ENCODE measurements around the gene PHACTR3. TPM values are rescaled to one million over a fixed set of nuclear protein-coding genes. Genes with fewer than 3 reads are reported as not detected.

The PHACTR3 gene
- total RNA-seq, 1 experiment from 2014 or later: not detected

GRCh38 chr20:59802471-59803221 is 198.3 kb downstream of the PHACTR3 start:
- Histone ChIP-seq H3K36me3 (no peaks in the 10 kb centered on the region), H3K9me3 (peaks cover 9% of the 10 kb centered on the region; the same call in 1 of the 2 replicates)

GRCh38 chr20:59804347-59804746 is 200.0 kb downstream of the PHACTR3 start:
- DNase-seq: no peak
- Histone ChIP-seq H3K27me3 (no peaks in the 10 kb centered on the region), H3K9me3 (peaks cover 9% of the 10 kb centered on the region; the same call in 1 of the 2 replicates), H3K4me3 (no peak overlapping the region), H3K36me3 (no peaks in the 10 kb centered on the region)

More at GRCh38 chr20:59802471-59803221, 198.3 kb downstream of the PHACTR3 start:
- Histone ChIP-seq H3K27me3 (no peaks in the 10 kb centered on the region), H3K4me3 (no peak overlapping the region)
- DNase-seq: no peak

GRCh38 chr20:59804871-59805665 is 200.7 kb downstream of the PHACTR3 start:
- Histone ChIP-seq H3K36me3 (no peaks in the 10 kb centered on the region), H3K9me3 (peaks cover 8% of the 10 kb centered on the region; the same call in 1 of the 2 replicates), H3K4me3 (no peak overlapping the region), H3K27me3 (no peaks in the 10 kb centered on the region)
- no peak for DNase-seq

GRCh38 chr20:59805786-59806577 is 201.6 kb downstream of the PHACTR3 start:
- Histone ChIP-seq H3K36me3 (no peaks in the 10 kb centered on the region), H3K4me3 (no peak overlapping the region), H3K9me3 (0 out of 2 replicates have a peak, but pooled peaks cover 2% of the 10 kb centered on the region), H3K27me3 (no peaks in the 10 kb centered on the region)
- no peak for DNase-seq

- DNase-seq: no peak
- Histone ChIP-seq H3K9me3 (no peaks in the 10 kb centered on the region), H3K4me3 (no peak overlapping the region), H3K27me3 (no peaks in the 10 kb centered on the region), H3K36me3 (no peaks in the 10 kb centered on the region)
These were observed 202.2 kb downstream of the PHACTR3 start for GRCh38 chr20:59806578-59806975.

GRCh38 chr20:59807909-59808728 is 203.8 kb downstream of the PHACTR3 start:
- no peak for DNase-seq

GRCh38 chr20:59808729-59809381 is 204.5 kb downstream of the PHACTR3 start:
- no peaks in the 10 kb centered on the region for H3K27me3 ChIP-seq
- no peaks in the 10 kb centered on the region for H3K9me3 ChIP-seq
- DNase-seq: no peak
- no peaks in the 10 kb centered on the region for H3K36me3 ChIP-seq
- no peak overlapping the region for H3K4me3 ChIP-seq

More at GRCh38 chr20:59807909-59808728, 203.8 kb downstream of the PHACTR3 start:
- H3K9me3 ChIP-seq: no peaks in the 10 kb centered on the region
- no peaks in the 10 kb centered on the region for H3K36me3 ChIP-seq
- H3K27me3 ChIP-seq: no peaks in the 10 kb centered on the region
- H3K4me3 ChIP-seq: no peak overlapping the region

GRCh38 chr20:59809630-59810448 is 205.5 kb downstream of the PHACTR3 start:
- Histone ChIP-seq H3K27me3 (no peaks in the 10 kb centered on the region), H3K9me3 (no peaks in the 10 kb centered on the region), H3K36me3 (no peaks in the 10 kb centered on the region), H3K4me3 (no peak overlapping the region)
- no peak for DNase-seq

- Histone ChIP-seq H3K9me3 (no peaks in the 10 kb centered on the region), H3K36me3 (no peaks in the 10 kb centered on the region), H3K4me3 (no peak overlapping the region), H3K27me3 (no peaks in the 10 kb centered on the region)
- DNase-seq: no peak
These were observed 206.3 kb downstream of the PHACTR3 start for GRCh38 chr20:59810449-59811187.

GRCh38 chr20:59811681-59812171 is 207.4 kb downstream of the PHACTR3 start:
- H3K4me3 ChIP-seq: no peak overlapping the region
- no peak for DNase-seq
- no peaks in the 10 kb centered on the region for H3K9me3 ChIP-seq
- H3K36me3 ChIP-seq: no peaks in the 10 kb centered on the region
- no peaks in the 10 kb centered on the region for H3K27me3 ChIP-seq

GRCh38 chr20:59812286-59813125 is 208.2 kb downstream of the PHACTR3 start:
- no peaks in the 10 kb centered on the region for H3K36me3 ChIP-seq
- DNase-seq: no peak
- H3K27me3 ChIP-seq: no peaks in the 10 kb centered on the region
- no peaks in the 10 kb centered on the region for H3K9me3 ChIP-seq
- no peak overlapping the region for H3K4me3 ChIP-seq

GRCh38 chr20:59813126-59813947 is 209.0 kb downstream of the PHACTR3 start:
- no peak for DNase-seq
- H3K4me3 ChIP-seq: no peak overlapping the region

More at GRCh38 chr20:59813126-59813947, 209.0 kb downstream of the PHACTR3 start:
- no peaks in the 10 kb centered on the region for H3K36me3 ChIP-seq
- H3K9me3 ChIP-seq: no peaks in the 10 kb centered on the region
- no peaks in the 10 kb centered on the region for H3K27me3 ChIP-seq

Measured in MG63 (cell line).